NCI-H2227 treated with DMSO at 0.1 percent for 48 hours (cell line): Measurements from ENCODE around the gene PIP4P1.
"Not testable (repeated sequence)": the region's sequence is repeated elsewhere in the genome, so short reads cannot be mapped to it uniquely, and the experiment has no call there.

ENCODE experiments used
- DNase-seq: peaks from one replicate; lab custom pipeline; 2025; lab: John Stamatoyannopoulos, UW

The PIP4P1 gene

DNA sequence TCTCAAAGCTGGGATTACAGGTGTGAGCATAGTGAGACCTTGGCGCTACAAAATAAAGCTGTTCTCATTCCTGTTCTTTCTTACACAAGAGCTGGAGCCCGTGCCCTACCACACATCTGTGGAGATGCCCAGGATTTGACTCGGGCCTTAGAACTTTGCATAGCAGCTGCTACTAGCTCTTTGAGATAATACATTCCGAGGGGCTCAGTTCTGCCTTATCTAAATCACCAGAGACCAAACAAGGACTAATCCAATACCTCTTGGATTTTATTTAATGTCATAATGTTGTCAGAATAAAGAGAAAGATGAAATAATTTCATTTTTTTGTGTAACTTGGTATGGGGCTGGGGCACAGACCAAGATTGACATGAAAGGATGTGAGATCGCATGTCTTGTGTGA is 15.5 kb upstream of the PIP4P1 start:
- no peak for DNase-seq

DNA sequence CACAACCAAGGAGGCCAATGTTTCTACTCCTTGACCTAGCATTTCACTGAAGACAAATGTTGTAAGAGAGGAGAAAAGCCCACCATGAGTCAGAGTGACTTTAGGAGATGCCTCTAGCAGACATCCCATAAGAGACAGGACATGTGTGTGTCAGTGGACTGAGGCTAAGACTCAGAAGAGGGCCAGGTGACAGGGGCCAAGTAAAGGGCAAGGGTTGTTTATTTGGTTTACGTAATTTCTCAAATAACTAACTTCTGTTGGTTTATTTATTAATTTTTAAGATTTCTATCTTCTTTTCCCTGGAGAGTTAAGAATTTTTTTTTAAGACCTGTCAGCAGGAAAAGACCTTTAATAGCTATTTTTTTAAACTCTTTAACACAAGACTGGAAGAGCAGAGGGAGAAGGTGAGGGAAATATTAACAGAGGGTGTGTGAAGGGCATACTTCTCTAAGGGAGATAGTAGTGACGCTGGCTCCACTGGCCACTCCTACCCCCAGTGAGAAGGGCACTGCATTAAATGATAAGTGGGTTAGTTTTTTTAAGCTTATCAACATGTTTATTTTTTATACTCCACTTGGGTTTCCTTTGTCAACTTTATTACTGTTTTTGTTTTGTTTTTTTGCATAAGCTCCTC is 11.4 kb upstream of the PIP4P1 start:
- no peak for DNase-seq

DNA sequence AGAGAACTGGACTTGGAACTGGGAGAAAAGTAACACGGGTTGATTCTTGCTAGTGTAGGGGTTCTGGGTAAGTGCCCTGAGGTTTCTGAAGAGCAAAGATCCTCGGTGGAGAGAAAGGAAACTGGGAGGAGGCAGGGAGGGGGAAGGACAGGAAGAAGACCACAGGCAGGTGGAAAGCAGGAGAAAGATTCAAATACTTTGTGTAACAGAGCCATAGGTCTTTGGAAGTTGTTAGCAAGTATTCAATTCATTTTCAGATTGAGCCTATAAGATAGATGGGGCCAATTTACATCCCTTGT is 9.3 kb upstream of the PIP4P1 start:
- DNase-seq = no peak

DNA sequence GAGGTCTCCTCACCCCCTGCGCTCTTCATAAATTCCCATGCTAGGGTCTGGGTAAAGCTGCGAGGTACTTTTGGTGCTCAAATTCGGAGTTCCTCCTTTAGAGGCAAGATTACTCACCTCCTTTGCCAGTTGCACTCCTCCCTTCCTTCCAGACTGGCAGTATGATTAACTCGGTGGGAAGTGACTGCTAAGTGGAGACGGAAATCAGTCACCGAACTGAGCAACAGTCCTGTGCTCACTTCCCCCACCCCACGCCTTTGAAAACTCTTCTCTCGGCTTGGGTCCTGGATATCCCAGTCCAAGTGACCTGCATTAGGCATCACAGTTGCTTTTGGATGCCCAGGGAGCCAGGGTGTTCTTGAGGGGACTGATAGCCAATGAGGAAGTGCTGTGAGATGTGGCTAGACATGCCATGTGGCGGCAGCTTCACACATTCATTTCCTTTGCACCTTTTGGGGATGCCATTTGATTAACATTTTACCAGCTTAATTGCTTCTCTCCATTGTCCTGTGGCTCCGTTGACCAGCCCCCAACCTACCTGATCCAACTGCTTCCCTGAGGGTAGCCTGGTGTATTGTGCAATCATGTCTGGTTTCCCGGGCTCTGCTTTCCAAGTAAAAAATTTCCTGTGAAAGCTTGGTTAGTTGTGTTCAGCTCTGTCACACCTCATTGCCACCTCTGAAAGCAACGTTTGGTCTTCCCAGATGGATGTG is 8.8 kb upstream of the PIP4P1 start:
- peak; percentile 46 for DNase-seq

DNA sequence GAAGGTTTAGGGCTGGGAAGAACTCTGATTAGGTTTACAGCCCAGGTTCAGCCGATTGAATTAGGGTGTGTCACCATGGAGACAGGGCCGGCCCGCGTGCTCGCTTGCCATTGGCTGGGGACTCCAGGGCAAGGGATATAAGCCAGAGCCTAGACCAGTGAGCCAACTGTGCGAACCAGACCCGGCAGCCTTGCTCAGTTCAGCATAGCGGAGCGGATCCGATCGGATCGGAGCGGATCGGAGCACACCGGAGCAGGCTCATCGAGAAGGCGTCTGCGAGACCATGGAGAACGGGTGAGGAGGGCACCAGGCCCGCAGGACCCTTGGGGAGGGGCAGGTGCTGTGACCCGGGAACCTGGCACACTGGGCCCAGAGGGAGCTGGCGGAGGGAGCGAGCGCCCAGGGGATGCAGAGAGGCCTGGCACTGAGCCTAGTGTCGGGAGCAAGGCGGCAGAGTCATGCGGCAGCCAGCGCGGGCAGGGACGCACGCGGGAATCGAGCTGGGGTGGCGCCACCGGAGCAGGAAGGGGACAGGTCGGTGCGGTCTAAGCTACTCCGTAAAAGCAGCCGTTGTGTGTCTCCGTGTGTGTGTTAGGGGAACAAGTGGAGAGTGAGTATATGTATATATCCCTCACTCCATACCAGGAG is 8.1 kb upstream of the PIP4P1 start, which contains the start of gene PNP:
TSS of gene PNP (plus strand) at position 165 of the 648 bp plus-strand sequence. CDS start at position 284, 119 bp downstream.
- DNase-seq = peak; percentile 89

DNA sequence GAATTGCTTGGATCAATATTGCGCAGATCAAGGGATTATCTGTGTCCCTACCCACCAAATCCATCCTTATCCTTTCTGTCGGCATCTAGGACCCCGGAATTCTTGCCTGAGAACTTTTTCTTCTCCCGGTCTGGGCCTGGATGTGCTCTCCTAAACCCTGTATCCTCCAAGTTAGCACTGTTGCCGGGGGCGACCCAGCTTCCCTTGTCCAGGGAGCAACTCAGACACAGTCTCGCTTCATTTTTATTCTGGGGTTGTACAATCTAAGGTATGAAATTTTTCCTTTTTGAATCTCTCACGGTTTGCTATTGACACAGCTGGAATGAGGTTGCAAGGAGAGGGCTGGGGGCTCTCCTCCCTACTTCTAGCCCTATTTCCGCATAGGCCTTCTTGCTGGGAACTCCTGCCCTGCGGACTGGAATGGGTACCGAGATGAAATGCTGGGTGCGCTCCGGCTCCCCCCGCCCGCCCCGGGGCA is 7.6 kb upstream of the PIP4P1 start:
- DNase-seq = no peak

DNA sequence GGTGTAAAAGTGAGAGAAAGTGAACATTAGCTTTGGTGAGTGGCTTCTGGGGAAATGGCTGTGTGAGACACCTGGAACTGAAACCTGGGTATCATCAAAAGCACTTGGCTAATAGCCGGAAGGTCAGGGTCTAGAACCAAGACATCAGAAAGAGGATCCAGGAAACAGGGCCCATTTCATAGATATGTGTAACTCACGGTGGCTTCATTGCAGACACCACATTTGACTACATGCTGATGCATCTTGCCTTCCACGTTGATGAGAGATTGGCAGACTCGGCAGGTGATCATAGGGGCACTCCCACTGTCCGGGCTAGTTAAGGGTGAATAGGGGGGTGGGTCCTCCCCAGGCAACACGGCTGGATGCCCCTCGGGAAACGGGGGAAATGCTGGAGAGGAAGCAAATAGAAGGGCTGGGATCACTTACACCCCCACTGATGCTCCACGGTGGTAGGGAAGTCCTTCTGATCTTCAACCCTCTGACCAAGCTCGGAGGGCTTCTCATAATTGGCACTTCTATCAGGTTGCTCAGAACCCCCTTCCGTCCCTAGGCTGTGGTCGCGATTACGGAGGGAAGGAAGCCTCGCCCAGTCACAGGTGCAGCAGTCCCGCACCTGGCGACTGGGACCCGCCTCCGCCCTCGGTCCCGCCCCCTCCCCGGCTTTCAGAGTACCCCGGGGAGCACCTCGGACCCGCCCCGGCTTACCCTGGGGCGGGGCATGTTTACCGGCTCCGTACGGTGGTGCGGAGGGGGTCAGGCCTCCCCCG is 593 bp downstream of the PIP4P1 start:
- no peak for DNase-seq

DNA sequence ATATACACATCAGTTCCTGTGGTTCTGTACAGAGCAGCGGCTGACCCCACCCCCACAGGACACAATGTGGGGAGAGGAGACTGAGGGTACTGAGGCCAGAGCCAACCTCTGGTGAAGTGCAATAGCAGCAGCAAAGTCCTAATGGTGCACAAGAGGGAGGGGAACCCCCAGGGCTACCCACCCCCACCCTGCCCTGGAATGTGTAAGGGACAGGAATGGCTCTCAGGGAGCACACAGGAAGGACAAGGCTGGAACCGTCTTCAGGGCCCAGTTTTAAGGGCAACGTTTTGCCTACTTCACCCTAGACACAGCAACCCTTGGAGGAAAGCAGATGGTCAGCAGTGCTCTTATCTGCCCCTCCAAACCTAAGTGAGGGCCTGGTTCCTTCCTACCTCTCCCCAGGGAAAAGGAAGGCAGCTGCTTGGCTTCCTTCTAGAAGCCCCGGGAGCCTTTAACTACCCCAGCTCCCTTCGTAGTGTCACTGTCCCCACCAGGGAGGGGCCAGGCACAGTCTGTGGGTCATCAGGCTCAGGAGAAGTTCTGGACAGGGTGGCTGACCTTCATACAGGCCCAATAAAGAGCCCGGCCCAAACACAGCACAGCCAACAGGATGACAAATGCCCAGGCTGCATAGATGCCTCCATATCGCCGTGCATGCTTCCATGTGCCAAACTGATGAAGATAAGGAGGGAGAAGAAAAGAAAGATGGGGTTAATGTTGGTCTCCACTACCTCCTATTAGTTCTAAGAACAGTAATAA is 3.0 kb downstream of the PIP4P1 start:
- DNase-seq = no peak

DNA sequence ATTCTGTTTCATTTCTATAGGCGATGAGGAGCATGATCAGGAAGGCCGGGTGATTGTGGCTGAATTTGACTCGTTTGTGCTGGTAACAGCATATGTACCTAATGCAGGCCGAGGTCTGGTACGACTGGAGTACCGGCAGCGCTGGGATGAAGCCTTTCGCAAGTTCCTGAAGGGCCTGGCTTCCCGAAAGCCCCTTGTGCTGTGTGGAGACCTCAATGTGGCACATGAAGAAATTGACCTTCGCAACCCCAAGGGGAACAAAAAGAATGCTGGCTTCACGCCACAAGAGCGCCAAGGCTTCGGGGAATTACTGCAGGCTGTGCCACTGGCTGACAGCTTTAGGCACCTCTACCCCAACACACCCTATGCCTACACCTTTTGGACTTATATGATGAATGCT is 4.3 kb downstream of the PIP4P1 start:
- no peak for DNase-seq

DNA sequence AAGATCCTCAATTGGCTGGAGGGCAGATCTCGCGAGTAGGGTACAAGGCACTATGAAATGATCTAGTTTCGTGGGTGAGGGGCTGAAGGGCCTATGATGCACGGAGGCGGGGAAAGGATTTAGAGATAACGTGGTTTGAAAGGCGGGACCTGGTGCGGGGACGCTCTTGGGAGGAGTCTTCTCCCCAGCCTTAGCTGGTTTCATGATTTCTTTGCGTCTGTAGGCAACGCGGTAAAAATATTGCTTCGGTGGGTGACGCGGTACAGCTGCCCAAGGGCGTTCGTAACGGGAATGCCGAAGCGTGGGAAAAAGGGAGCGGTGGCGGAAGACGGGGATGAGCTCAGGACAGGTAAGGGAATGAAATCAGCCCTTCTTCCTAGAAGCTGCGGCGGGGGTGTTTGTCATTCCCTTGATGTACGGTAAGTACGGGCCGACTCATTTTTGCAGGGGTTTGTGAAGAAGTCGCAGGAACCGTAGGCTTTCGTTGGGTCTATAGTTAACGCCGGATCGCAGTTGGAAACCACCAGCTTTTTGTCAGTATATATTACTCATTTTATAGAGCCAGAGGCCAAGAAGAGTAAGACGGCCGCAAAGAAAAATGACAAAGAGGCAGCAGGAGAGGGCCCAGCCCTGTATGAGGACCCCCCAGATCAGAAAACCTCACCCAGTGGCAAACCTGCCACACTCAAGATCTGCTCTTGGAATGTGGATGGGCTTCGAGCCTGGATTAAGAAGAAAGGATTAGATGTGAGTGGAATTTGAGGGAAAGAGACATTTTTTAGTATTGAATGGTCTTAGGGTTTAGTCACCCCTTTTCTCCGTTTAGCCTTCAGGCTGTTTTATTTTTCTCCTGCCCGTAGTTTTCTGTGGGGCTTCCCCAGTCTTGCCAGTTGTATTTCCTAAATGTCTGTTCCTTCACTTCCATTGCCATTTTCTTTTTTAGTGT is 5.6 kb downstream of the PIP4P1 start:
- DNase-seq = peak; percentile 98

DNA sequence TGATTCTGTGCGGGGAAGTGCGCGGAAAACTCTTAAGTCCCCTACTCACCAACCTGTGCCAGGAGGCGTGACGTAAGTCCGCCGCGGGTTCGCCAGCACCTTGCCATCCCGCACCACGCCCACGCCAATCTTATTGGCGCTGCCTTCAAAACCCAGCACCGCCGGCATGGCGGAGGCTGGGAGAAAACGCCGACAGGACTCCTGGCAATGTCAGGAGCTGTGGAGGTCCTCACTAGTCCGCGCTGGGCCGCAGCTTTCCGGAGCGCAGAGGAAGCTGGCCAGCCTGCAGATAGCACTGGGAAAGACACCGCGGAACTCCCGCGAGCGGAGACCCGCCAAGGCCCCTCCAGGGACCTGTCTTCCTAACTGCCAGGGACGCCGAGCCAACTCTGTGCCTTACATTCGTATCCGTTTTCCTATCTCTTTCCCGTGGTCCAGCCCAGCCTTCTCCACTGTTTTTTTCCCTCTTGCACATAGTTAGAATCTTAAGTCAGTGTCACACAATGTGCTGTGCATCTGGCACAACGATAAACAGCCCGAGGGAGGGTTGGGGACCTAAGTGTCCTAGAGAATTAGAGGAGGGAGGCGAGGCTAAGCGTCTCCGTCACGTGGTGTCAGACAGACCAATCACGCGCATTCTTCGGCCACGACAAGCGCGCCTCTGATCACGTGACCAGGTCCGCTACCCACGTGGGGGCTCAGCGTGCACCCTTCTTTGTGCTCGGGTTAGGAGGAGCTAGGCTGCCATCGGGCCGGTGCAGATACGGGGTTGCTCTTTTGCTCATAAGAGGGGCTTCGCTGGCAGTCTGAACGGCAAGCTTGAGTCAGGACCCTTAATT is 6.5 kb downstream of the PIP4P1 start, which contains the start of the genes APEX1 and OSGEP:
TSS of gene APEX1 (plus strand) at position 711 of the 839 bp plus-strand sequence. CDS start 420 bp downstream, outside the sequence.
TSS of gene OSGEP (minus strand) at position 297 of the 839 bp plus-strand sequence. CDS start at position 168, 129 bp downstream.
- peak; percentile 98 for DNase-seq

DNA sequence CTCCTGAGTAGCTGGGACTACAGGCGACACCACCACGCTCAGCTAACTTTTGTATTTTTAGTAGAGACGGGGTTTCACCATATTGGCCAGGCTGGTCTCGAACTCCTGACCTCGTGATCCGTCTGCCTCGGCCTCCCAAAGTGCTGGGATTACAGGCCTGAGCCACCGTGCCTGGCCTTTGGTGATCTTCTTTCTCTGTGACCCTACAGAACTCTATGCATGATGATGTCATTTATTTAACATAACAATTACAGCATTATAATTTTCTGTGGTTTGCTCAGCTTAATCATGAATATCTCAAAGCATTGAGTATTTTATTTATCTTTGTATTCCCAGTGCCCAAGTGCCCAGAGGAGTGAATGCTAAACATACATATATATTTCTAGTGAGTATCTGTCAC is 8.4 kb downstream of the PIP4P1 start:
- DNase-seq = not testable (repeated sequence)

DNA sequence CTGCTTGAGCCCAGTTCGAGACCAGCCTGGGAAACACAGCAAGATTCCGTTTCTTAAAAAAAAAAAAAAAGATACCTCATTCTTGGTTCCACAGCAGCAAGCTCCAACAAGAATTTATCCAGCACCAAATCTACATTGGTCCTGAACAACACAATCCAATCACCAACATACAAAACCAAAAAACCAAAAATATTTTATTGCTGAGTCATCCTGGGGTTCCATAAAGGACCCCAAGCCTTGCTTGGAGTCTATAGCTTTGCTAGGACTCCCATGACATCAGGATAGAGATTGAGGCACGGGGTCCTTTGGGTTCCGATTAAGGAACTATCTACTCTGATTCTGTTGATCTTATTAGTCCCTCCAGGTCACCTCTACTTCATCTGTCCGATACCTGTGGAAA is 14.3 kb downstream of the PIP4P1 start:
- DNase-seq = no peak

DNA sequence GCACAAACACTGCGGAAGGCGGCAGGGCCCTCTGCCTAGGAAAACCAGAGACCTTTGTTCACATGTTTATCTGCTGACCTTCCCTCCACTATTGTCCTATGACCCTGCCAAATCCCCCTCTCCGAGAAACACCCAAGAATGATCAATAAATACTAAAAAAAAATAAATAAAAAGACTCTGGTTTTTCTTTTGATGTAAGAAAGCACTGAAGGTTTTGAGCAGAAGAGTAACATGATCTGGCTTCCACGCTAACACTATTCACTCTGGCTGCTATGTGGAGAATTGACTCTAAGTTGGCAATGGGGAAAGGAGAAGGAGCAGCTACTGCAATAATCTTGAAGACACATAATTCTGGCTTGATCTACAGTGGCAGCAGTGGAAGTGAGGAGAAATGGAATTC is 17.6 kb downstream of the PIP4P1 start:
- DNase-seq = not testable (repeated sequence)

DNA sequence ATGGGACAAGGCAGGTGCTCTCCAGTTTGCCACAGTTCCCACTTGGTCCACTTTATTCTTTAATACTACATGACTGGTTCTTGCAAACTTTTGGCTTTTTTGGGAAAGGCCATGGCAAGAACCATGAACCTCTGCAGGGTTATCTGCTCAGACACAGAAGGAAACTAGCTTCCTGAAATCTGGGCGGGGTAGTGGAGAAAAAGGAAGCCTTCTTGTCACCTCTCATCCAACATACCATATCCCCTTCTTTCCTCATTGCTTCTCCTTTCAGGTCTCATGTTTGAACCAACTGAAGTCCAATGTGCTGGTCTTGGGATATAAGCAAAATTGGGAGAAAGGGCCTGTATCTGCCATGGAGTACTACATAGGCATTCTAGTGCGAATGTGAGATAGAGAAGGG is 19.8 kb downstream of the PIP4P1 start:
- no peak for DNase-seq

DNA sequence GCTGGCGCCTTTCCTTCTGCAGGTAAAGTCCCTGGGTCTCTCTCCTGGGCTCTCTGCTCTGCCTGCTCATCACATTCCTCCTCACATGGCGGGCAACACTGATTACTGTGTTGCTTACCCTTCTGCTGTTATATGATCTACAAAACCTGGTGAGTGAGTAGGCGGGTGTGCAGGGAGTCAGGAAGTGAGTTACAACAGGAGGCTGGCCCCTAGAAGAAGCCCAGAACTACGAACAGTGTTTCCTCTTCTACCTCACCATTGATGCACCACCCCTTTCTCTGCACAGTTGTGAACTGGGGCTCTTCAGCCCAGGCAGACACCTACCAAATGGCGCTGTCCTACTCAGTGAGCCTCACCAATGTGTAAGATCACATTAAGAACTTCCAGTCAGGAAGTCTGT is 20.4 kb downstream of the PIP4P1 start:
- no peak for DNase-seq

DNA sequence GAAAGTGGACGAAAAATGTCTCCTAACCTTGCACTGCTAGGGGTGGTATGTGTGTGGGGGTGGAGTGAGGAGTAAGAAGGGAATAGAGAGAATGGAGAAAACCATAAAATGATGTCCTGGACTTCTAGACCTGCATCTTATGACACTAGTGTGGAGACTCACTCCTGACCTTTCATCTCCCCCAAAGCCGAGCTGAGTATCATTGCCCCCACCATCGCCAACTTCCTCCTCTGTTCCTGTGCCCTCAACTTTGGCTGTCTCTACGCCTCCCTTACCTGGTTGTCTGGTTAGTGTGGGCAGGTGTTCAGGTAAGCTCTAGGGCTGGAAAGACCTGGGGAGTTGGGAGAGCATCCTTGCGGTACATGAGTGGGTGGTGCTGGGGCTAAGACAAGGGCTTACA is 20.8 kb downstream of the PIP4P1 start:
- DNase-seq = no peak

DNA sequence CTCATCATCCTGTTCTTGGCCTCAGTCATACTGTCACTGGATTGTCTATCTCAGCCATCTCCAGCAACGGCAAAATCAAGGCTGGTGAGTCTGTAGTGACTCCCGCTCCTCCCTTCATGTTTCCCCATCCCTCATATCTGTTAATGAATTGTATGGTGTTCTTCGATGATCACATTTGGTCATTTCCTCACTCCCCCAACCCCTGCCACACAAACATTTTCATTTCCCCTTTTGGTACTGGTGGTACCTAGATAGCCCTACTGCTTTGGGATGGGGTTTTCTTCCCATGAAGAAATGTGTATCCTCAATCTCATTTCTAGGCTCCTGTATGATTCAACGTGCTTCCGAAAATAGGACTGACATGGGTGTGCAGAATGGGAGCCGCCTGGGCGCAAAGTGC is 22.6 kb downstream of the PIP4P1 start:
- DNase-seq = no peak

DNA sequence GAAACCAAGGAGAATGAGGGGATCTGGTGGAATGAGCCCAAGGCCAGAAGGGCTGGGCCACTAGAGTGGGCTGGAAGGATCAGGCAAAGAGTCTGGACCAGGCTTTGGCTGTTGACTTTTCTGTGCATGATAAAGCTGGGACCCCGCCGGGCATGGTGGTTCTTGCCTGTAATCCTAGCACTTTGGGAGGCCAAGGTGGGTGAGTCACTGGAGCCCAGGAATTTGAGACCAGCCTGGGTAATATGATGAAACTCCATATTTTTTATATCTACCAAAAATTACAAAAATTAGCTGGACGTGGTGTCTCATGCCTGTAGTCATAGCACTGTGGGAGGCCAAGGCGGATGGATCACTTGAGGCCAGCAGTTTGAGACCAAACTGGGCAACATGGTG is 24.9 kb downstream of the PIP4P1 start:
- DNase-seq = no peak
